Hepatocyte (in vitro differentiated cells): ENCODE data around the gene EVI5L. TPM values are rescaled to one million over a fixed set of nuclear protein-coding genes. Genes with fewer than 3 reads are reported as not detected.

Source experiments
- DNase-seq: peaks from one replicate; pipeline ENCODE4 v3.0.0-alpha.2; 2016; ENCODE audit warnings: low spot score
- H2AFZ ChIP-seq: fragments of 200-600 bp; sonication (generic); 2 replicates; pipeline ENCODE4 v1.6.0; 2016; ENCODE audit warnings: antibody characterized with exemption, mild to moderate bottlenecking
- H3K27ac ChIP-seq: fragments of 200-600 bp; sonication (generic); 2 replicates; pipeline ENCODE4 v1.5.1; 2016; ENCODE audit warnings: mild to moderate bottlenecking
- H3K27me3 ChIP-seq: fragments of 200-600 bp; sonication (generic); 2 replicates; pipeline ENCODE4 v1.6.1; 2016
- H3K36me3 ChIP-seq: fragments of 200-600 bp; sonication (generic); replicated peaks from 2 replicates; pipeline ENCODE4 v1.5.1; 2016; ENCODE audit warnings: low read depth; ENCODE audit not compliant: insufficient read depth
- H3K4me1 ChIP-seq: fragments of 200-600 bp; sonication (generic); 2 replicates; pipeline ENCODE4 v1.5.1; 2016; ENCODE audit warnings: mild to moderate bottlenecking, moderate library complexity; ENCODE audit not compliant: insufficient read depth
- H3K4me2 ChIP-seq: fragments of 200-600 bp; sonication (generic); 2 replicates; pipeline ENCODE4 v1.6.0; 2016
- H3K4me3 ChIP-seq: fragments of 200-600 bp; sonication (generic); 2 replicates; pipeline ENCODE4 v1.5.1; 2016; ENCODE audit warnings: mild to moderate bottlenecking
- H3K79me2 ChIP-seq: fragments of 200-600 bp; sonication (generic); 2 replicates; pipeline ENCODE4 v1.6.0; 2017; ENCODE audit warnings: mild to moderate bottlenecking
- H3K9me2 ChIP-seq: fragments of 200-600 bp; sonication (generic); replicated peaks from 2 replicates; pipeline ENCODE4 v1.6.0; 2017; ENCODE audit warnings: mild to moderate bottlenecking; ENCODE audit not compliant: insufficient read depth
- H3K9me3 ChIP-seq: fragments of 200-600 bp; sonication (generic); 2 replicates; pipeline ENCODE4 v1.5.1; 2016; ENCODE audit warnings: low read depth, mild to moderate bottlenecking
- H4K20me1 ChIP-seq: fragments of 200-600 bp; sonication (generic); 2 replicates; pipeline ENCODE4 v1.6.0; 2016; ENCODE audit warnings: mild to moderate bottlenecking; ENCODE audit not compliant: insufficient read depth, poor library complexity, severe bottlenecking
- CTCF ChIP-seq: fragments of 200-600 bp; sonication (generic); IDR thresholded peaks from 2 replicates; pipeline ENCODE4 v1.5.1; 2016; ENCODE audit warnings: antibody characterized with exemption, mild to moderate bottlenecking; ENCODE audit not compliant: poor library complexity
- EZH2 ChIP-seq: fragments of 200-600 bp; sonication (generic); IDR thresholded peaks from 2 replicates; pipeline ENCODE4 v1.6.1; 2016; ENCODE audit warnings: antibody characterized with exemption, mild to moderate bottlenecking, borderline replicate concordance
- EZH2phosphoT487 ChIP-seq: fragments of 200-600 bp; sonication (generic); IDR thresholded peaks from one replicate; pipeline ENCODE4 v1.6.1; 2018; ENCODE audit warnings: antibody characterized with exemption, mild to moderate bottlenecking, low read depth, moderate library complexity; ENCODE audit not compliant: unreplicated experiment, severe bottlenecking
- WGBS: methylation state at CpG from one replicate; pipeline ENCODE4 v1.1.6; 2016; ENCODE audit warnings: low lambda C conversion rate; ENCODE audit errors: missing lambda C conversion rate; 5-methylcytosine and 5-hydroxymethylcytosine counted together
- polyA plus RNA-seq: library from polyadenylated mRNA; unstranded; fragments of >200 nt; fragmentation: Nextera tagmentation; extraction: Ambion mirVana; gene quantifications from 2 replicates; pipeline ENCODE4 v1.2.1, GENCODE V29; 2016
- total RNA-seq: library from RNA; depleted of rRNA; stranded (reverse); fragments of >200 nt; gene quantifications from 2 replicates; pipeline ENCODE4 v1.2.3, GENCODE V29; 2014

Gene EVI5L
- total and polyA plus RNA-seq, 2 experiments from 2014 or later: 10.7 to 11.5 TPM

GRCh38 chr19:7870571-7871436 is 40.8 kb downstream of the EVI5L start:
- Histone ChIP-seq H3K4me3 (no peak overlapping the region), H3K79me2 (no peaks in the 10 kb centered on the region), H3K9me3 (no peaks in the 10 kb centered on the region), H3K27ac (no peak overlapping the region), H3K9me2 (no peaks in the 10 kb centered on the region), H4K20me1 (no peaks in the 10 kb centered on the region), H3K27me3 (peaks cover 17% of the 10 kb centered on the region), H3K36me3 (no peaks in the 10 kb centered on the region), H2AFZ (no peak overlapping the region), H3K4me2 (no peak overlapping the region), H3K4me1 (peaks cover 4% of the 10 kb centered on the region)
- 78% methylated on average over 7 of the region's 11 CpGs for WGBS
- peak; percentile 64 for DNase-seq
- TF ChIP-seq CTCF: no peak
- TF ChIP-seq EZH2: no peak
- no peak for TF ChIP-seq EZH2phosphoT487

- H4K20me1 ChIP-seq: no peaks in the 10 kb centered on the region
- peaks cover 17% of the 10 kb centered on the region for H3K27me3 ChIP-seq
- whole genome bisulfite sequencing: 41% methylated on average over 23 of the region's 33 CpGs
- H3K9me3 ChIP-seq: no peaks in the 10 kb centered on the region
- TF ChIP-seq CTCF (no peak), EZH2 (no peak)
- H3K4me2 ChIP-seq: peak overlapping the region; percentile 72
- H3K4me1 ChIP-seq: peaks cover 4% of the 10 kb centered on the region
- H3K36me3 ChIP-seq: no peaks in the 10 kb centered on the region
- H3K4me3 ChIP-seq: no peak overlapping the region
- H2AFZ ChIP-seq: no peak overlapping the region
- no peak overlapping the region for H3K27ac ChIP-seq
- no peaks in the 10 kb centered on the region for H3K79me2 ChIP-seq
- DNase-seq: peak; percentile 91
- no peaks in the 10 kb centered on the region for H3K9me2 ChIP-seq
These were observed 41.7 kb downstream of the EVI5L start for GRCh38 chr19:7871437-7872305.

GRCh38 chr19:7872306-7873204 is 42.5 kb downstream of the EVI5L start:
- H3K79me2 ChIP-seq: no peaks in the 10 kb centered on the region
- H3K27me3 ChIP-seq: peaks cover 17% of the 10 kb centered on the region
- H2AFZ ChIP-seq: no peak overlapping the region
- H3K9me2 ChIP-seq: no peaks in the 10 kb centered on the region
- no peak for TF ChIP-seq CTCF
- TF ChIP-seq EZH2phosphoT487: no peak
- no peak for TF ChIP-seq EZH2
- WGBS: 80% methylated on average over 44 of the region's 47 CpGs
- no peaks in the 10 kb centered on the region for H3K9me3 ChIP-seq
- no peaks in the 10 kb centered on the region for H4K20me1 ChIP-seq
- H3K27ac ChIP-seq: no peak overlapping the region
- DNase-seq: peak; percentile 3
- H3K4me3 ChIP-seq: no peak overlapping the region
- H3K36me3 ChIP-seq: no peaks in the 10 kb centered on the region
- H3K4me2 ChIP-seq: peak overlapping the region; percentile 72
- H3K4me1 ChIP-seq: peaks cover 4% of the 10 kb centered on the region
